Endodermal cell (in vitro differentiated cells): ENCODE data around the gene TNFAIP2. TPM values are rescaled to one million over a fixed set of nuclear protein-coding genes. Genes with fewer than 3 reads are reported as not detected.
A peak's percentile ranks its signal among the peaks of the same experiment; 100 is the strongest.

ENCODE experiments used
- DNase-seq: peaks from one replicate; pipeline ENCODE4 v3.0.0-alpha.2; 2017
- H3K27ac ChIP-seq: 2 replicates; pipeline ENCODE4 v1.5.1; 2013; ENCODE audit warnings: mild to moderate bottlenecking, low read depth, low read length, moderate library complexity
- H3K27me3 ChIP-seq: 2 replicates; pipeline ENCODE4 v1.6.1; 2013; ENCODE audit warnings: mild to moderate bottlenecking, low read length, moderate library complexity; ENCODE audit not compliant: insufficient read depth, control insufficient read depth, poor library complexity, severe bottlenecking
- H3K36me3 ChIP-seq: 2 replicates; pipeline ENCODE4 v1.7.0; 2013; ENCODE audit warnings: mild to moderate bottlenecking, low read length, moderate library complexity; ENCODE audit not compliant: control insufficient read depth, insufficient read depth
- H3K4me1 ChIP-seq: one replicate; pipeline ENCODE4 v1.7.0; 2013; ENCODE audit warnings: low read length; ENCODE audit not compliant: control insufficient read depth, insufficient read depth
- H3K4me3 ChIP-seq: 2 replicates; pipeline ENCODE4 v1.5.1; 2013; ENCODE audit warnings: mild to moderate bottlenecking, low read length, moderate library complexity
- H3K9ac ChIP-seq: 2 replicates; pipeline ENCODE4 v1.6.1; 2013; ENCODE audit warnings: mild to moderate bottlenecking, low read length, moderate library complexity; ENCODE audit not compliant: poor library complexity, severe bottlenecking; ENCODE audit errors: extremely low read depth
- H3K9me3 ChIP-seq: 2 replicates; pipeline ENCODE4 v1.6.1; 2013; ENCODE audit warnings: mild to moderate bottlenecking, low read length, moderate library complexity; ENCODE audit not compliant: control insufficient read depth
- H3K27ac Mint-ChIP-seq: 2 replicates; pipeline ENCODE4 v1.8.0; 2020; ENCODE audit warnings: mixed read lengths
- H3K27me3 Mint-ChIP-seq: 2 replicates; pipeline ENCODE4 v1.8.0; 2021; ENCODE audit warnings: mild to moderate bottlenecking, mixed read lengths; ENCODE audit not compliant: insufficient read depth
- H3K36me3 Mint-ChIP-seq: 2 replicates; pipeline ENCODE4 v1.8.0; 2020; ENCODE audit warnings: low read depth, mixed read lengths
- H3K4me1 Mint-ChIP-seq: 2 replicates; pipeline ENCODE4 v1.8.0; 2020; ENCODE audit warnings: mixed read lengths
- H3K4me3 Mint-ChIP-seq: 2 replicates; pipeline ENCODE4 v1.8.0; 2020; ENCODE audit warnings: mild to moderate bottlenecking, moderate library complexity, mixed read lengths
- H3K9me3 Mint-ChIP-seq: 2 replicates; pipeline ENCODE4 v1.8.0; 2020; ENCODE audit warnings: mild to moderate bottlenecking, mixed read lengths
- CTCF ChIP-seq: fragments of 200-600 bp; sonication (generic); conservative IDR thresholded peaks from 2 replicates; pipeline ENCODE4 v1.5.0; 2021; ENCODE audit warnings: antibody characterized with exemption, mild to moderate bottlenecking
- WGBS, 2 experiments: methylation state at CpG; one replicate each; pipeline versions ENCODE4 v1.1.5 to v1.1.7; 2013; ENCODE audit warnings: missing lambda C conversion rate in 2 of 2, mixed read lengths in 1 of 2; ENCODE audit not compliant: insufficient coverage in 1 of 2, insufficient read length in 1 of 2; 5-methylcytosine and 5-hydroxymethylcytosine counted together
- total RNA-seq, 2 donors: library from RNA; stranded (reverse); fragmentation: NEBNext Ultra II Directional in 1 of 2; extraction: Animal tissue kit (Norgen Biotek cat#: 25700) in 1 of 2; gene quantifications; 2 replicates in 1 of 2; 3 replicates in 1 of 2; pipeline ENCODE4 v1.2.1, GENCODE V29; 2021

Gene TNFAIP2
- total RNA-seq, 2 donors from 2014 or later: 16.8 to 19.4 TPM

- Histone ChIP-seq H3K27ac (no peak overlapping the region), H3K4me3 (no peak overlapping the region), H3K27me3 (no peaks in the 10 kb centered on the region), H3K4me1 (no peaks in the 10 kb centered on the region), H3K36me3 (no peaks in the 10 kb centered on the region), H3K9me3 (no peaks in the 10 kb centered on the region), H3K9ac (no peak overlapping the region)
- H3K4me1 Mint-ChIP-seq: peaks cover 11% of the 10 kb centered on the region
- H3K27me3 Mint-ChIP-seq: peaks cover 48% of the 10 kb centered on the region
- no peak overlapping the region for H3K27ac Mint-ChIP-seq
- H3K9me3 Mint-ChIP-seq: no peaks in the 10 kb centered on the region
- peaks cover 1% of the 10 kb centered on the region for H3K36me3 Mint-ChIP-seq
- DNase-seq: no peak
- no peak for TF ChIP-seq CTCF
- WGBS, 2 experiments: 80 to 93% methylated on average over 2 to 5 of the region's 5 CpGs
- no peak overlapping the region for H3K4me3 Mint-ChIP-seq
These were observed 1.3 kb downstream of the TNFAIP2 start for GRCh38 chr14:103124501-103125001.

- peaks cover 1% of the 10 kb centered on the region for H3K36me3 Mint-ChIP-seq
- TF ChIP-seq CTCF: no peak
- DNase-seq: no peak
- Histone ChIP-seq H3K27ac (no peak overlapping the region), H3K9ac (no peak overlapping the region), H3K27me3 (no peaks in the 10 kb centered on the region), H3K4me3 (no peak overlapping the region), H3K4me1 (no peaks in the 10 kb centered on the region), H3K9me3 (no peaks in the 10 kb centered on the region), H3K36me3 (no peaks in the 10 kb centered on the region)
- H3K4me3 Mint-ChIP-seq: no peak overlapping the region
- H3K27me3 Mint-ChIP-seq: peaks cover 48% of the 10 kb centered on the region
- peaks cover 11% of the 10 kb centered on the region for H3K4me1 Mint-ChIP-seq
- H3K9me3 Mint-ChIP-seq: no peaks in the 10 kb centered on the region
- WGBS, 2 experiments: 94 to 96% methylated on average over 8 to 13 of the region's 13 CpGs
- H3K27ac Mint-ChIP-seq: no peak overlapping the region
These were observed 2.1 kb downstream of the TNFAIP2 start for GRCh38 chr14:103125098-103126070.

- no peak for TF ChIP-seq CTCF
- Histone ChIP-seq H3K4me1 (no peaks in the 10 kb centered on the region), H3K27me3 (no peaks in the 10 kb centered on the region), H3K36me3 (no peaks in the 10 kb centered on the region), H3K27ac (no peak overlapping the region), H3K9me3 (no peaks in the 10 kb centered on the region), H3K9ac (no peak overlapping the region), H3K4me3 (no peak overlapping the region)
- Mint-ChIP-seq H3K4me3 (peak overlapping the region; percentile 31), H3K27me3 (peaks cover 48% of the 10 kb centered on the region), H3K27ac (no peak overlapping the region), H3K4me1 (peaks cover 11% of the 10 kb centered on the region), H3K9me3 (no peaks in the 10 kb centered on the region), H3K36me3 (peaks cover 1% of the 10 kb centered on the region)
- 91 to 97% methylated on average over 10 to 22 of the region's 22 CpGs for WGBS, 2 experiments
- DNase-seq: no peak
These were observed 3.0 kb downstream of the TNFAIP2 start for GRCh38 chr14:103126088-103126872.
